GM20000 (cell line): Measurements from ENCODE around the gene NRROS.
"Not testable (repeated sequence)": the region's sequence is repeated elsewhere in the genome, so short reads cannot be mapped to it uniquely, and the experiment has no call there.

Experiments
- DNase-seq: peaks from one replicate; pipeline ENCODE4 v3.0.0; 2012; ENCODE audit warnings: low spot score
- CTCF ChIP-seq: IDR thresholded peaks from 2 replicates; pipeline ENCODE4 v1.5.1; 2012; ENCODE audit warnings: mild to moderate bottlenecking, control low read depth; ENCODE audit errors: extremely low read depth, missing control alignments

Gene NRROS

GRCh38 chr3:196639483-196640296 lies at the start of gene NRROS:
Gene NRROS (plus strand): TSS chr3:196639694. CDS start chr3:196654540, 14,846 bp downstream.
- no peak for TF ChIP-seq CTCF

GRCh38 chr3:196590279-196590678 lies 49.2 kb upstream of the NRROS start:
- DNase-seq, result no peak
- no peak for TF ChIP-seq CTCF

More at GRCh38 chr3:196639483-196640296, at the start of gene NRROS:
- DNase-seq, result peak; percentile 90

- DNase-seq, result no peak
- TF ChIP-seq CTCF, result no peak
These were observed 43.1 kb upstream of the NRROS start for GRCh38 chr3:196596355-196596754.

- DNase-seq, result not testable (repeated sequence)
These were observed 41.3 kb upstream of the NRROS start for GRCh38 chr3:196597971-196598733.

GRCh38 chr3:196599734-196600128 lies 39.8 kb upstream of the NRROS start:
- no peak for TF ChIP-seq CTCF

GRCh38 chr3:196600359-196600758 lies 39.1 kb upstream of the NRROS start:
- no peak for DNase-seq
- TF ChIP-seq CTCF, result no peak

More at GRCh38 chr3:196599734-196600128, 39.8 kb upstream of the NRROS start:
- no peak for DNase-seq

GRCh38 chr3:196602673-196603072 lies 36.8 kb upstream of the NRROS start:
- DNase-seq, result no peak
- TF ChIP-seq CTCF, result no peak
